Adrenal gland (tissue), 5 donors: Measurements from ENCODE around the gene ATXN7.

Experiments used
- POLR2A ChIP-seq, 2 donors: fragments of 450-650 bp; IDR thresholded peaks; one replicate each; pipeline ENCODE4 v1.6.1; 2017; ENCODE audit warnings: antibody characterized with exemption in 2 of 2, mild to moderate bottlenecking in 2 of 2, moderate library complexity in 1 of 2
- TF ChIP-seq, protein P1 (sequence below), 6 experiments: fragments of 450-650 bp in 4 of 6; fragments of 200-600 bp in 2 of 6; sonication (generic) in 1 of 6; IDR thresholded peaks; 1 replicate in 5 of 6; 2 replicates in 1 of 6; pipeline versions ENCODE4 v1.5.1 to v1.8.0; 2016 to 2021; ENCODE audit warnings: antibody characterized with exemption in 6 of 6, mild to moderate bottlenecking in 2 of 6, moderate library complexity in 1 of 6
- donor health status: DM: no; HTN: no; CAD: no.

GRCh38 chr3:63984391-63984790 lies 120.7 kb downstream of the ATXN7 start:
- TF ChIP-seq, protein P1, sequence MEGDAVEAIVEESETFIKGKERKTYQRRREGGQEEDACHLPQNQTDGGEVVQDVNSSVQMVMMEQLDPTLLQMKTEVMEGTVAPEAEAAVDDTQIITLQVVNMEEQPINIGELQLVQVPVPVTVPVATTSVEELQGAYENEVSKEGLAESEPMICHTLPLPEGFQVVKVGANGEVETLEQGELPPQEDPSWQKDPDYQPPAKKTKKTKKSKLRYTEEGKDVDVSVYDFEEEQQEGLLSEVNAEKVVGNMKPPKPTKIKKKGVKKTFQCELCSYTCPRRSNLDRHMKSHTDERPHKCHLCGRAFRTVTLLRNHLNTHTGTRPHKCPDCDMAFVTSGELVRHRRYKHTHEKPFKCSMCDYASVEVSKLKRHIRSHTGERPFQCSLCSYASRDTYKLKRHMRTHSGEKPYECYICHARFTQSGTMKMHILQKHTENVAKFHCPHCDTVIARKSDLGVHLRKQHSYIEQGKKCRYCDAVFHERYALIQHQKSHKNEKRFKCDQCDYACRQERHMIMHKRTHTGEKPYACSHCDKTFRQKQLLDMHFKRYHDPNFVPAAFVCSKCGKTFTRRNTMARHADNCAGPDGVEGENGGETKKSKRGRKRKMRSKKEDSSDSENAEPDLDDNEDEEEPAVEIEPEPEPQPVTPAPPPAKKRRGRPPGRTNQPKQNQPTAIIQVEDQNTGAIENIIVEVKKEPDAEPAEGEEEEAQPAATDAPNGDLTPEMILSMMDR (IDR thresholded peaks at IDR 0.05) = no peak
- TF ChIP-seq POLR2A (IDR thresholded peaks at IDR 0.05) = no peak
